Measurements from ENCODE around the gene CFAP54.

- TF ChIP-seq CTCF (IDR thresholded peaks at IDR 0.05; ENCODE audit: low read depth, low read length, poor library complexity, severe bottlenecking): no peak
- TF ChIP-seq EZH2phosphoT487 (IDR thresholded peaks at IDR 0.05; ENCODE audit: borderline replicate concordance, low read length): no peak
These were observed 32.0 kb upstream of the CFAP54 start for GRCh38 chr12:96457191-96457930.
